HepG2 (cell line): Measurements from ENCODE around the gene HES2. TPM values are rescaled to one million over a fixed set of nuclear protein-coding genes. Genes with fewer than 3 reads are reported as not detected.

Experiments used
- ATAC-seq: fragments of 200-7000 bp; cut with Tn5 transposase; 3 replicates; pipeline ENCODE4 v1.9.1; 2020; ENCODE audit warnings: mild to moderate bottlenecking, moderate library complexity
- BruUV-seq: library from RNA; stranded (reverse); fragments of 400-500 nt; replicated peaks from 2 replicates; lab custom pipeline; 2021; lab: Mats Ljungman, UMichigan
- CTCF ChIA-PET: fragments of 300-600 bp; formaldehyde crosslinking; extraction: SDS; loops from one replicate; lab custom pipeline; 2021; ENCODE audit warnings: low total read pairs, inconsistent platforms, low intra/inter-chr PET ratio; lab: Yijun Ruan, JAX
- POLR2A ChIA-PET: fragments of 350-600 bp; sonication (Branson Sonifier 250); formaldehyde crosslinking; loops from one replicate; lab custom pipeline; 2020; ENCODE audit warnings: antibody characterized with exemption, inconsistent platforms; lab: Yijun Ruan, JAX
- DNase-seq: peaks from one replicate; pipeline ENCODE4 v3.0.0-alpha.2; 2015; ENCODE audit warnings: low spot score
- FAIRE-seq: peaks from 3 replicates; lab custom pipeline; 2011; peaks lifted over from hg19 to GRCh38; lab: Jason Lieb, UNC
- H2AFZ ChIP-seq: one replicate; pipeline ENCODE4 v1.6.1; 2011; ENCODE audit warnings: low read length, inconsistent platforms
- H3K27ac ChIP-seq: fragments of 300-600 bp; 3 replicates; pipeline ENCODE4 v1.8.0; 2011; ENCODE audit warnings: mixed run types, mild to moderate bottlenecking, mixed read lengths, low read length, inconsistent platforms; ENCODE audit not compliant: insufficient read depth; ENCODE audit errors: extremely low read length
- H3K27me3 ChIP-seq, 2 experiments: fragments of 200-600 bp in 1 of 2; 2 replicates in 1 of 2; 3 replicates in 1 of 2; pipeline versions ENCODE4 v1.6.0 to v1.8.0; 2011; ENCODE audit warnings: low read length in 2 of 2, mild to moderate bottlenecking in 2 of 2, moderate library complexity in 2 of 2, inconsistent platforms in 1 of 2; ENCODE audit not compliant: insufficient read depth in 2 of 2, control insufficient read depth in 1 of 2
- H3K36me3 ChIP-seq, 2 experiments: fragments of 200-600 bp in 1 of 2; replicated peaks in 1 of 2; 2 replicates in 1 of 2; 3 replicates in 1 of 2; pipeline versions ENCODE4 v1.5.1 to v1.8.0; 2011; ENCODE audit warnings: low read length in 2 of 2, inconsistent platforms in 1 of 2; ENCODE audit not compliant: insufficient read depth in 2 of 2, control insufficient read depth in 1 of 2
- H3K4me1 ChIP-seq: 2 replicates; pipeline ENCODE4 v1.5.1; 2012; ENCODE audit warnings: low read length, inconsistent platforms; ENCODE audit not compliant: insufficient read depth
- H3K4me2 ChIP-seq: 2 replicates; pipeline ENCODE4 v1.6.0; 2011; ENCODE audit warnings: low read depth, low read length, inconsistent platforms
- H3K4me3 ChIP-seq, 3 experiments: fragments of 200-600 bp in 1 of 3; sonication (generic), shearing (Covaris generic) in 1 of 3; replicated peaks in 1 of 3; 2 replicates each; pipeline ENCODE4 v1.5.1; 2011 to 2016; ENCODE audit warnings: low read length in 3 of 3, inconsistent platforms in 2 of 3, low read depth in 2 of 3, mild to moderate bottlenecking in 2 of 3, control low read depth in 1 of 3, mixed read lengths in 1 of 3; ENCODE audit not compliant: insufficient read depth in 1 of 3
- H3K79me2 ChIP-seq: one replicate; pipeline ENCODE4 v1.6.1; 2011; ENCODE audit warnings: low read length, inconsistent platforms; ENCODE audit not compliant: insufficient read depth
- H3K9ac ChIP-seq: 2 replicates; pipeline ENCODE4 v1.6.0; 2011; ENCODE audit warnings: mild to moderate bottlenecking, low read depth, low read length, inconsistent platforms; ENCODE audit not compliant: insufficient read depth
- H3K9me3 ChIP-seq: 2 replicates; pipeline ENCODE4 v1.5.1; 2012; ENCODE audit warnings: mild to moderate bottlenecking, low read length
- H4K20me1 ChIP-seq: 2 replicates; pipeline ENCODE4 v1.6.0; 2011; ENCODE audit warnings: inconsistent platforms, mild to moderate bottlenecking, low read length, moderate library complexity; ENCODE audit not compliant: insufficient read depth
- EZH2 ChIP-seq: conservative IDR thresholded peaks from 2 replicates; pipeline ENCODE4 v1.6.1; 2012; ENCODE audit warnings: mild to moderate bottlenecking, low read depth, low read length, moderate library complexity
- HNRNPLL ChIP-seq: fragments of 200-400 bp; formaldehyde crosslinking; IDR thresholded peaks from 2 replicates; pipeline ENCODE4 v1.6.1; 2017; ENCODE audit warnings: mild to moderate bottlenecking, low read depth, low read length; ENCODE audit not compliant: poor library complexity, severe bottlenecking
- KAT2B ChIP-seq: fragments of 150-350 bp; IDR thresholded peaks from 2 replicates; pipeline ENCODE4 v1.6.1; 2014; ENCODE audit warnings: low read depth, low read length, borderline replicate concordance
- PRMT3 ChIP-seq: sonication (generic); formaldehyde crosslinking; IDR thresholded peaks from 2 replicates; pipeline ENCODE4 v1.8.1; 2022; ENCODE audit warnings: low read depth, mild to moderate bottlenecking, moderate library complexity, missing genetic modification reagents, borderline replicate concordance
- ZNF556 ChIP-seq: sonication (generic); formaldehyde crosslinking; IDR thresholded peaks from 2 replicates; pipeline ENCODE4 v1.4.0; 2020; ENCODE audit warnings: mild to moderate bottlenecking, missing genetic modification reagents, borderline replicate concordance
- WGBS: methylation state at CpG from one replicate; pipeline ENCODE4 v1.1.6; 2017; ENCODE audit warnings: low lambda C conversion rate; 5-methylcytosine and 5-hydroxymethylcytosine counted together
- in situ Hi-C: cut with HindIII; loops from 2 replicates; pipeline ENCODE4 v1.10.0; 2017; ENCODE audit warnings: low pct_unique_long_range_greater_than_20kb; ENCODE audit not compliant: extremely low pct_ligation_motif_present
- intact Hi-C: fragments of 100-400 bp; cut with micrococcal nuclease; formaldehyde crosslinking; loops from one replicate; pipeline ENCODE4 v1.10.0; 2022; ENCODE audit not compliant: unreplicated experiment
- polyA plus RNA-seq, 8 experiments: library from polyadenylated mRNA; depleted of rRNA in 3 of 8; stranded (reverse) in 7 of 8; unstranded in 1 of 8; fragments of >200 nt; fragmentation: Illumina TruSeq in 4 of 8; extraction: Trizol in 4 of 8; gene quantifications; 2 replicates each; pipeline versions ENCODE4 v1.2.1 to v1.2.3, GENCODE V29; 2011 to 2016; ENCODE audit warnings: low read depth in 4 of 8, missing spikeins in 1 of 8, mixed read lengths in 1 of 8; ENCODE audit not compliant: insufficient read depth in 1 of 8
- total RNA-seq, 5 experiments: library from RNA; depleted of rRNA; stranded (reverse); fragments of >200 nt; fragmentation: Illumina TruSeq; extraction: Trizol; gene quantifications; 2 replicates each; pipeline ENCODE4 v1.2.3, GENCODE V29; 2016; ENCODE audit warnings: low read depth in 1 of 5
- TF ChIP-seq, protein P1 (sequence below): sonication (generic); formaldehyde crosslinking; IDR thresholded peaks from 2 replicates; pipeline ENCODE4 v1.9.0; 2022; ENCODE audit warnings: missing genetic modification reagents, mild to moderate bottlenecking, borderline replicate concordance

The HES2 gene
- total and polyA plus RNA-seq, 2 of the 13 experiments (the other 11 are each of a cell fraction or from before 2014, with no cell fraction given): 0.11 to 0.17 TPM

DNA sequence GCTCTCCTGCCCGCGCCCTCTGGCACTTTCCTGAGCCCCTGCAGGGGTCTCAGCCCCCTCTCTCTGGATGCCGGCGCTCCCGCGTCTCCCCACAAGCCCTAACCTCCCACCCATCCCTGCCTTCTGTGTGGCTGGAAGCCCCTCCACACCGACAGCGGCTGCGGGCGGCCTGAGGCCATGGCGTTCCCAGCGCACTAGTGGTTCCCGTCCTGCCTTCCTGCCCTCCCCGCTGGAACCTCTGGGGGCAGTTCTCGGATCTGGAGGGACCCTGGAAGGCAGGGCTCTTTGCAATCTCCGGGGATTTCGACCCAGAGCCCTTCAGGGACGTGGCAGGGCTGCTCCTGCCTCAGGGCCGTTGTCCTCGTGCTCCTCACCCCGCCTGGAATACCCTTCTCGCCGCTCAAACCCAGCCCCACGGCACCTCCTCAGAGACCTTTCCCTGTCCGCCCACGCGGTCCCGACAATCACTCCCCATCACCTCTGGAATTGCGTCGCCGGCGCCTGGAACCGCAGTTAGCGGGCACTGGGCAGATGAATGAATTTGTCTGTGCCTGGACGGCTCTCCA is 4.4 kb upstream of the HES2 start:
- H4K20me1 ChIP-seq: no peaks in the 10 kb centered on the region; the same call in 1 of the 2 replicates
- TF ChIP-seq, protein P1, sequence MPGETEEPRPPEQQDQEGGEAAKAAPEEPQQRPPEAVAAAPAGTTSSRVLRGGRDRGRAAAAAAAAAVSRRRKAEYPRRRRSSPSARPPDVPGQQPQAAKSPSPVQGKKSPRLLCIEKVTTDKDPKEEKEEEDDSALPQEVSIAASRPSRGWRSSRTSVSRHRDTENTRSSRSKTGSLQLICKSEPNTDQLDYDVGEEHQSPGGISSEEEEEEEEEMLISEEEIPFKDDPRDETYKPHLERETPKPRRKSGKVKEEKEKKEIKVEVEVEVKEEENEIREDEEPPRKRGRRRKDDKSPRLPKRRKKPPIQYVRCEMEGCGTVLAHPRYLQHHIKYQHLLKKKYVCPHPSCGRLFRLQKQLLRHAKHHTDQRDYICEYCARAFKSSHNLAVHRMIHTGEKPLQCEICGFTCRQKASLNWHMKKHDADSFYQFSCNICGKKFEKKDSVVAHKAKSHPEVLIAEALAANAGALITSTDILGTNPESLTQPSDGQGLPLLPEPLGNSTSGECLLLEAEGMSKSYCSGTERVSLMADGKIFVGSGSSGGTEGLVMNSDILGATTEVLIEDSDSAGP (CRISPR knock-in tag): peak; percentile 33; the same call in 1 of the 2 replicates
- peak; percentile 14; the same call in 1 of the 2 replicates for TF ChIP-seq KAT2B
- peak; percentile 60 for TF ChIP-seq EZH2
- TF ChIP-seq ZNF556 (CRISPR knock-in tag): no peak
- TF ChIP-seq PRMT3 (CRISPR knock-in tag): no peak
- peak; percentile 95 for TF ChIP-seq HNRNPLL
- no peaks in the 10 kb centered on the region for H3K79me2 ChIP-seq
- no peaks in the 10 kb centered on the region for H3K9me3 ChIP-seq
- H3K4me3 ChIP-seq: peak overlapping the region in 1 of 3 experiments; percentile 46; a peak in 1 of 6 replicates
- H3K4me1 ChIP-seq: peaks cover 43% of the 10 kb centered on the region
- no peak overlapping the region for H3K9ac ChIP-seq
- WGBS: 14% methylated on average over 19 of the region's 35 CpGs
- ChIA-PET POLR2A (interaction anchor here (0.7 to 1.7 kb wide), 6 partner anchors 10 to 180 kb away, joined by 3 to 4 read pairs (median 3); no protein-coding TSS in a partner anchor), CTCF (interaction anchor here (1.6 kb wide), 1 partner anchor 14 kb away, joined by 12 read pairs; no protein-coding TSS in a partner anchor)
- FAIRE-seq (no peak), DNase-seq (no peak), ATAC-seq (peak; percentile 38)
- H2AFZ ChIP-seq: no peak overlapping the region
- peak overlapping the region; percentile 52 for H3K4me2 ChIP-seq
- BruUV-seq: no TSS peak
- no peaks in the 10 kb centered on the region for H3K36me3 ChIP-seq
- peaks cover 41 to 84% of the 10 kb centered on the region in 2 experiments for H3K27me3 ChIP-seq
- in situ Hi-C loops (no loop called here), intact Hi-C loops (no loop called here)
- no peak overlapping the region for H3K27ac ChIP-seq
